ENCODE measurements around the gene SEZ6L2.

Gene SEZ6L2

DNA sequence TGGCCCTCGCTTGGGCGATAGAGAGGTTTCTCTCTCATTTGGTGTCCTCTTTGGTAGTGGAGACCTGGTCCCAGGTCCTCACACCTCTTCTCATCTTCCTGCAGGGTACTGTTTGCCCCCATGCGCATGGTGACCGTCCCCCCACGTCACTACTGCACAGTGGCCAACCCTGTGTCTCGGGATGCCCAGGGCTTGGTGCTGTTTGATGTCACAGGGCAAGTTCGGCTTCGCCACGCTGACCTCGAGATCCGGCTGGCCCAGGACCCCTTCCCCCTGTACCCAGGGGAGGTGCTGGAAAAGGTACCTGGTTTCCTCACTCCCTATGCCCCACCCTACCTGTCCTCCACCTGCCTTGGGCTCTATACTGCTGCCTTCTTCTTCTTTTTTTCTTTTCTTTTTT is 68.6 kb downstream of the SEZ6L2 start:
- H3K9ac ChIP-seq (ENCODE audit: low read length) = no peak overlapping the region
- no peak overlapping the region for H3K4me3 ChIP-seq (ENCODE audit: low read length)
- no peaks in the 10 kb centered on the region for H3K36me3 ChIP-seq (replicated peaks; ENCODE audit: low read depth, low read length)
- TF ChIP-seq EZH2phosphoT487 (IDR thresholded peaks at IDR 0.05; ENCODE audit: low read depth) = no peak
- TF ChIP-seq, protein P1, sequence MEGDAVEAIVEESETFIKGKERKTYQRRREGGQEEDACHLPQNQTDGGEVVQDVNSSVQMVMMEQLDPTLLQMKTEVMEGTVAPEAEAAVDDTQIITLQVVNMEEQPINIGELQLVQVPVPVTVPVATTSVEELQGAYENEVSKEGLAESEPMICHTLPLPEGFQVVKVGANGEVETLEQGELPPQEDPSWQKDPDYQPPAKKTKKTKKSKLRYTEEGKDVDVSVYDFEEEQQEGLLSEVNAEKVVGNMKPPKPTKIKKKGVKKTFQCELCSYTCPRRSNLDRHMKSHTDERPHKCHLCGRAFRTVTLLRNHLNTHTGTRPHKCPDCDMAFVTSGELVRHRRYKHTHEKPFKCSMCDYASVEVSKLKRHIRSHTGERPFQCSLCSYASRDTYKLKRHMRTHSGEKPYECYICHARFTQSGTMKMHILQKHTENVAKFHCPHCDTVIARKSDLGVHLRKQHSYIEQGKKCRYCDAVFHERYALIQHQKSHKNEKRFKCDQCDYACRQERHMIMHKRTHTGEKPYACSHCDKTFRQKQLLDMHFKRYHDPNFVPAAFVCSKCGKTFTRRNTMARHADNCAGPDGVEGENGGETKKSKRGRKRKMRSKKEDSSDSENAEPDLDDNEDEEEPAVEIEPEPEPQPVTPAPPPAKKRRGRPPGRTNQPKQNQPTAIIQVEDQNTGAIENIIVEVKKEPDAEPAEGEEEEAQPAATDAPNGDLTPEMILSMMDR (IDR thresholded peaks at IDR 0.05; ENCODE audit: low read depth, low read length) = no peak
- H3K4me1 ChIP-seq (ENCODE audit: low read length) = no peaks in the 10 kb centered on the region
- no peak overlapping the region for H2AFZ ChIP-seq (ENCODE audit: low read depth, low read length)
- 0 out of 2 replicates have a peak, but pooled peaks cover 2% of the 10 kb centered on the region for H3K27me3 ChIP-seq (ENCODE audit: low read depth, low read length)
- H4K20me1 ChIP-seq (ENCODE audit: insufficient read depth, low read length) = no peaks in the 10 kb centered on the region
- no peak overlapping the region for H3K4me2 ChIP-seq (ENCODE audit: low read length)
- H3K79me2 ChIP-seq (ENCODE audit: low read length) = no peaks in the 10 kb centered on the region
- no peaks in the 10 kb centered on the region for H3K9me3 ChIP-seq (ENCODE audit: insufficient read depth, low read length)
- no peak overlapping the region for H3K27ac ChIP-seq (ENCODE audit: low read length)

DNA sequence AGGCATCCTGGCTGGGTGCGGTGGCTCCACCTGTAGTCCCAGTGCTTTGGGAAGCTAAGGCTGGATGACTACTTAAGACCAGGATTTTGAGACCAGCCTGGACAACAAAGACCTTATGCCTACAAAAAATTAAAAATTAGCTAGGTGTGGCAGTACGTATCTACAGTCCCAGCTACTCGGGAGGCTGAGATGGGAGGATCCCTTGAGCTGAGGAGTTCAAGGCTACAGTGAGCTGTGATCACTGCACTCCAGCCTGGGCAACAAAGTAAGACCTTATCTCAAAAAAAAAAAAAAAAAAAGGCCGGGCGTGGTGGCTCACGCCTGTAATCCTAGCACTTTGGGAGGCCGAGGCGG is 73.0 kb downstream of the SEZ6L2 start:
- TF ChIP-seq EZH2phosphoT487 (IDR thresholded peaks at IDR 0.05; ENCODE audit: low read depth) = no peak
- TF ChIP-seq, protein P1 (IDR thresholded peaks at IDR 0.05; ENCODE audit: low read depth, low read length) = no peak
- Histone ChIP-seq H2AFZ (ENCODE audit: low read depth, low read length) (no peak overlapping the region), H3K4me2 (ENCODE audit: low read length) (no peak overlapping the region), H3K36me3 (replicated peaks; ENCODE audit: low read depth, low read length) (peaks cover 7% of the 10 kb centered on the region), H3K27me3 (ENCODE audit: low read depth, low read length) (0 out of 2 replicates have a peak, but pooled peaks cover 2% of the 10 kb centered on the region), H4K20me1 (ENCODE audit: insufficient read depth, low read length) (no peaks in the 10 kb centered on the region), H3K4me3 (ENCODE audit: low read length) (no peak overlapping the region), H3K4me1 (ENCODE audit: low read length) (peaks cover 10% of the 10 kb centered on the region), H3K79me2 (ENCODE audit: low read length) (no peaks in the 10 kb centered on the region), H3K27ac (ENCODE audit: low read length) (no peak overlapping the region), H3K9ac (ENCODE audit: low read length) (no peak overlapping the region), H3K9me3 (ENCODE audit: insufficient read depth, low read length) (no peaks in the 10 kb centered on the region)

DNA sequence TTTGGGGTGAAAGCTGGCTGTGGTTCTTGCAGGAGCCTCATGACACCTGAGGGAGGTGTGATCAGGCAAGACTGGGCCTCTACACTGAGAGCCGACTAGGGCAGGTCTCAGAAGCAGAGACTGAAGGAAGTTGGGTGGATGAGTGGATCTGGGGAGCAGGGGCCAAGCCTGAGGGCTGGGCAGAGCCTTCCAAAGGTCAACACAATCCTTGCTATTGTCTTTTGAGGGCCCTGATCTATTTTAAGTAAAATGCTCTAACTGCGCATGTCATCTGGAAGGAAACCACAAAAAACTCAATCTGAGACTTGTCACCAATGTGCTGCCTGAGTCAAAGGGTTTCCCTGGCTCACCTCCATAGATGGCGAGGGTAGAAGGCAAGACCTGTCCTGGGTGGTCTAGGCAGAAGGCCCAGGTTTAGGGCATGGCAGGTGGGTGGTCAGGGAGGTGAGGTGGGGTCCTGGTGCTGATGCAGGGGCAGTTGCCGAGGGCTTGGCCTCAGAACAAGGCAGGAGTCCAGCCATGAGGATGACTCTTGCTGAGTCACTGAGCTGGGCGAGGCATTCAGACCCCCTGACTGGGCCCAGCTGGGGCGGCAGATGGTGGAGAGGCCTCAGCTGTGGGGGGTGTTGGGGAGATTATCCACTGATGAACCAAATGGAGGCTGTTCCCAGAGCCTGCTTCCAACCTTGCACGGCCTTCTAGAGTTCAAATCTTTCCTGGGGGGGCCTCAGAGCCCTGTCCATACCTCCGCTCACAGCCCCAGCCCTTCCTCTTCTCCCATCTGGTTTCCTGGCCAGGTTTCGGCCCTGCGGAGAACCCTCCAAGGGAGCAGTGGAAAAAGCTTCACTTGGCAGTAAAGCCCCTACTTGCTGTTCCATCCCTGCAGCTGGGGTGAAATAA is 74.0 kb downstream of the SEZ6L2 start:
- Histone ChIP-seq H3K4me3 (ENCODE audit: low read length) (no peak overlapping the region), H4K20me1 (ENCODE audit: insufficient read depth, low read length) (0 out of 2 replicates have a peak, but pooled peaks cover 5% of the 10 kb centered on the region), H3K36me3 (replicated peaks; ENCODE audit: low read depth, low read length) (peaks cover 16% of the 10 kb centered on the region), H2AFZ (ENCODE audit: low read depth, low read length) (no peak overlapping the region), H3K9me3 (ENCODE audit: insufficient read depth, low read length) (no peaks in the 10 kb centered on the region), H3K79me2 (ENCODE audit: low read length) (peaks cover 7% of the 10 kb centered on the region), H3K4me2 (ENCODE audit: low read length) (peak overlapping the region; percentile 16; the same call in 1 of the 2 replicates), H3K4me1 (ENCODE audit: low read length) (peaks cover 18% of the 10 kb centered on the region), H3K27me3 (ENCODE audit: low read depth, low read length) (0 out of 2 replicates have a peak, but pooled peaks cover 2% of the 10 kb centered on the region), H3K9ac (ENCODE audit: low read length) (no peak overlapping the region), H3K27ac (ENCODE audit: low read length) (no peak overlapping the region)
- no peak for TF ChIP-seq EZH2phosphoT487 (IDR thresholded peaks at IDR 0.05; ENCODE audit: low read depth)
- TF ChIP-seq, protein P1 (IDR thresholded peaks at IDR 0.05; ENCODE audit: low read depth, low read length) = no peak

DNA sequence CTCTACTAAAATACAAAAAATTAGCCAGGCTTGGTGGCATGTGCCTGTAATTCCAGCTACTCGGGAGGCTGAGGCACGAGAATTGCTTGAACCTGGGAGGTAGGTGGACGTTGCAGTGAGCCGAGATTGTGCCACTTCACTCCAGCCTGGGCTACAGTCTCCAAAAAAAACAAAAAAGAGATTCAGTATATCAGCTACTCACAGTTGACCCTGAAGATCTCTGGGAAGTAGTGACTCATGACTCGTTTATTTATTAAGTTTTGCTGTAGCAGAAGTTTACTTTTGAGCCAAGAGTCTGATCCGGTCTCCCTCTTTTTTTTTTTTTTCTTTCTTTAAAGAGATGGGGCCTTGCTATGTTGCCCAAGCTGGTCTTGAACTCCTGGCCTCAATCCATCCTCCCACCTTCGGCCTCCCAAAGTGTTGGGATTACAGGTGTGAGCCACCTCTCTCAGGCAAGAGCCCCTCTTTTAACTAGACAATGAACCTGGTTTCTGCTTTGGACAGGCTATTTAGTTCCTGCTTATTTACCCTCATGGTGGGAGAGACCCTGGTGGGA is 74.7 kb downstream of the SEZ6L2 start:
- Histone ChIP-seq H3K9me3 (ENCODE audit: insufficient read depth, low read length) (no peaks in the 10 kb centered on the region), H3K9ac (ENCODE audit: low read length) (no peak overlapping the region), H3K27me3 (ENCODE audit: low read depth, low read length) (0 out of 2 replicates have a peak, but pooled peaks cover 2% of the 10 kb centered on the region), H3K4me3 (ENCODE audit: low read length) (no peak overlapping the region), H3K36me3 (replicated peaks; ENCODE audit: low read depth, low read length) (peaks cover 18% of the 10 kb centered on the region), H3K4me1 (ENCODE audit: low read length) (peaks cover 26% of the 10 kb centered on the region), H4K20me1 (ENCODE audit: insufficient read depth, low read length) (peaks cover 10% of the 10 kb centered on the region; the same call in 1 of the 2 replicates), H3K4me2 (ENCODE audit: low read length) (peak overlapping the region; percentile 16; the same call in 1 of the 2 replicates), H3K27ac (ENCODE audit: low read length) (no peak overlapping the region), H2AFZ (ENCODE audit: low read depth, low read length) (no peak overlapping the region), H3K79me2 (ENCODE audit: low read length) (peaks cover 7% of the 10 kb centered on the region)
- no peak for TF ChIP-seq EZH2phosphoT487 (IDR thresholded peaks at IDR 0.05; ENCODE audit: low read depth)
- TF ChIP-seq, protein P1 (IDR thresholded peaks at IDR 0.05; ENCODE audit: low read depth, low read length) = no peak
